Amygdala (tissue), 56 donors: ENCODE measurements around the gene STAP2.

Source experiments
- DNase-seq, 56 donors: peaks; one replicate each; lab custom pipeline; 2025; lab: John Stamatoyannopoulos, UW

STAP2 gene, protein sequence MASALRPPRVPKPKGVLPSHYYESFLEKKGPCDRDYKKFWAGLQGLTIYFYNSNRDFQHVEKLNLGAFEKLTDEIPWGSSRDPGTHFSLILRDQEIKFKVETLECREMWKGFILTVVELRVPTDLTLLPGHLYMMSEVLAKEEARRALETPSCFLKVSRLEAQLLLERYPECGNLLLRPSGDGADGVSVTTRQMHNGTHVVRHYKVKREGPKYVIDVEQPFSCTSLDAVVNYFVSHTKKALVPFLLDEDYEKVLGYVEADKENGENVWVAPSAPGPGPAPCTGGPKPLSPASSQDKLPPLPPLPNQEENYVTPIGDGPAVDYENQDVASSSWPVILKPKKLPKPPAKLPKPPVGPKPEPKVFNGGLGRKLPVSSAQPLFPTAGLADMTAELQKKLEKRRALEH

DNA sequence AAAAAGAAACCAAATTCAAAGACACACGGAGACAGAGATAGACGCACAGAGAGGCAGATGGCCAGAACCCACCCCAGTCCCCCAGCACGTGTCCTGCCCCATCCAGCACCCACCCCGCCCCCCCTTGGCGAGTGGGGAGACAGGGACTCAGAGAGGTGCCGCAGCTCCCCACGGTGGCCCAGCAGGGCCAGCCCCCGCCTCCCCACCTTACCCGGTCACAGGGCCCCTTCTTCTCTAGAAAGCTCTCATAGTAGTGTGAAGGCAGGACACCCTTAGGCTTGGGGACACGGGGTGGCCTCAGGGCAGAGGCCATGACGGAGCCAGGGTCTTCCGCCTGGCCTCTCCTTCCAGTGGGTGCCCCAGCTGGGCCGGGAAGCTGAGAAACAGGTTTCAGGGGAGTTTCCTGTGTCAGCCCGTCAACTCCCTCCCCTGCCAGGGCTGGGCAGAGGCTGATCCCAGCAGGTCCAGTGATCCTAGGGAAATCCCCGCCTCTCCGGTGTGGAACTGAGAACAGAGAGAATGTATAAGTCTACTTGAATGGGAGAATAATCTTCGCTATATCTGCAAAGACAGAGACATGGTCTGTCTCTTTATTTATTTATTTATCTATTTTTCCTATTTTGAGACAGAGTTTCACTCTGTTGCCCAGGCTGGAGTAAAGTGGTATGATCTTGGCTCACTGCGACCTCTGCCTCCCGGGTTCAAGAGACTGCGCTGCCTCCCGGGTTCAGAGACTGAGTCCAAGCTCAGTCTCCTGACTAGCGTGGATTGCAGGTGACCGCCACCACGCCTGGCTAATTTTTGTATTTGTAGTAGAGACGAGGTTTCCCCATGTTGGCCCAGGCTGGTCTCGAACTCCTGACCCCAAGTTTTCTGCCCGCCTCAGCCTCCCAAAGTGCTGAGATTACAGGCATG, at the start of gene STAP2:
Gene STAP2, minus strand, starts transcription at position 387 of the 915 bp plus-strand sequence. Its CDS starts 74 bp downstream, at position 313.
- DNase-seq: no peak

DNA sequence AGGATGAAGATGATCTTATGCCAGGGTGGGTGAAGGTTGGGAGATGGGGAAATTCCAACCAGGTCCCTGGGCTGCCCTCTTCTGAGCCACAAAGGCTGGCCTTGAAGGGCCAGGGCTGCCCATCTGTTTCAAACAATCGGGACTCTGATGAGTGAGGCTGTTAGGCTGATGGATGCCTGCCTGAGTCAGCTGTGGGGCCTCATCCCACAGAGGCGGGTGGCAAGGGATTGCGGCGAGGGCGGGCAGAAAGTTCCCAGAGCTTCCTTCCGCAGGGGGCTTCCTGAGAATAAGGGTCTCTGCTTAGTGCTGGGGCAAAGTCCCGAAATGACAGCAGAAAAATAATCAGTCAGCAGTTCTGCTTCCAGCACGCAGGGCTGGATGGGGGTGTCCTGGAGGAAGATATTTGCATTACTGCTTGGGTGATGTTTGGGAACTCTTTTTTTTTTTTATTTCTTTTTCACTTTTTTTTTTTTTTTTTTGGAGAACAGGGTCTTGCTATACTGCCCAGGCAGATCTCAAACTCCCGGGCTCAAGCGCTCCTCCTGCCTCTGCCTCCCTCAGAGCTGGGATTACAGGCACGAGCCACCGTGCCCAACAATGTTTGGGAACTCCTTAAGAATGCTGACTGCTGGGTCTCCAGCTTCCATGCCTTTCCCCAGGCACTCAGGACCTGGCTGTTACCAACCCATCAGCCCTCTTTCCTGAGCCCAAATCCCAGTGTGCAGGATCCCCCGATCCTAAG, 47.6 kb upstream of the STAP2 start:
- peak in 34 of 56 donors; percentile 21 to 76 (median 44) for DNase-seq

DNA sequence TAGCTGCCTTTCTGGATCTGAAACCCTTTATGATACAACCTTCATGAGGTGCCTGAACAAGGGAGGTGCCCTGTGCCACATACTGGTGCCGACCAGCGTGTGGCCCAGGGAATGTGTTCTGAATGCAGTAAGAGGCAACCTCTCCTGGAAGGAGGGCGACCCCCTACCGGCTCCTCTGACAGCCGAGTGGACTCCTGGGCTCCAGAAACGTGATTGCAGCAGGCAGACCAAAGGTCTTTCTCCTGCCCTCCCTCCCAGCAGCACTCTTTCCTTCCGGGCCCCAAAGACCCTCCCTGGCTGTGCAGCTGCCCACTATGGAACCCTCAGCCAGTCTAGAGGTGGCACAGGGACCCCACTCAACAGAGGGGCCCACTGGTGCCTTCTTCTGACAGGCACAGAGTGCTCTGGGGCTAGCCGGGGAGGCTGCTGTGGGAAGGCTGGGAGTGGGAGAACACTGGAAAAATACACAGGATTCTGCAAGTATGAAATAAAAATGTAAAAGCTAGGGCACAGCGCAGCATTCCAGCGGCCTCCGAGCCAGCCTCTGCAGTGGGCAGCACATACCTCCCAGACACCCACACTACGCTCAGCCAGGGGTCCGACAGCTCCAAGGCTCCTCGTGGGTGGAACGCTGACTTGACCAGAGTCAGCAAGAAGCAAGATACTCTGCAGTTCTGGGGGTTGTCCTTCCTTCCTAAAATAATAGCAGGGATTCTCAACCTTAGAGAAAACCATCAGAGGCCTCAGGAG, 46.8 kb upstream of the STAP2 start:
- DNase-seq: no peak

GRCh38 chr19:4380254-4380727, 41.7 kb upstream of the STAP2 start:
- no peak for DNase-seq

DNA sequence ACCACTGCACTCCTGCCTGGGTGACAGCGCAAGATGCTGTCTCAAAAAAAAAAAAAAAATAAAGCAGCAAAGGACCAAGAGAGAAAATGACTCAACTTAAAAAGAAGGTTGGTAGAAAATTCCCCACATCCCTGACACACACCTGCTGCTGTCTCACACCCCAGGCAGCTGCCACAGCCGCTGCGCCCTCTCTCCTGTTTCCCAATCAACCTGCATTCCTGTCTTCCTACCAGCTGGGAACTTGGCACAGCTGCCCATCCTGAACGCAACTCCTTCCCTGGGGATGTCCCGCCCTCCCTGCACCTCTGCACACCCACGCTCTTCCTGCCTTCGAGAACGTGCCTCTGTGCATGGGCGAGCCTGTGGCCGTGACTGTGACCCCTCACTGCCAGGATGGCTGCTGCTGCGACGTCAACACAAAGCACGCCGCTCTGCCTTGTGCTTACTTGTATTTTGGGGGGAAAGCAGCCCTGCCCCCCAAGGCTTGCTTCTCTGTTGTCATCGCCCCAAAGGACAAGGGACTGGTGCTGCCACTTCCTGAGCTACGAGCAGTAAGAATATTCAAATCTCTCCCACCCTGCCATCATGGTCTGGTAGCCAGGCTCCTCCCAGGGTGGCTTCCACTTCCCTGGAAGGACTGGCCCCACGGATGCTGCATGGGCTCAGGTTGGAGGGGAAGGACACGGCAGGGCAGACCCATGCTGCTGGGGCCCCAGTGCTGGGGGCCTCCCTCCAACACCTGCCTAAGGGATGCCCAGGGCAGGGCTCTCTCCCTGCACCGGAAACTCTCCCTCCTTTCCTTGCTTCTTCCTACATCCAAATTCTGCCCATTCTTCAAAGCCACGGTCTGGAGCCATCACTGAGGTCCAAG, 41.0 kb upstream of the STAP2 start:
- DNase-seq: no peak

DNA sequence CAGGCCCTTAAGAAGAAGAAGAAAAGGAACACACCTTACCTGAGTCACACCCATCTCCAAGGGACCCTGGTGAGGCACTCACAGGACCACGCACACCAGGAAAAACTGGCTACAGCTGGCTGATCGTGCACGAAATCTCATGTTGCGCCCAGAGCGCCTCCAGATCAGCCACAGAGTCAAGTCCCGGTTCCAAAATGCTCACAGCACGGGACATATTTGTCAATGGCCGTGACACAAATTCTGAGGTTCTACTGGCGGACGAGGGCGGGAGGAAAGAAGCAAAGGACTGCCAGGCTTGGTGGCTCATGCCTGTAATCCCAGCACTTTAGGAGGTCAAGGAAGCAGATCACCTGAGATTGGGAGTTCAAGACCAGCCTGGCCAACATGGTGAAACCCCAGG, 40.3 kb upstream of the STAP2 start:
- DNase-seq: no peak

DNA sequence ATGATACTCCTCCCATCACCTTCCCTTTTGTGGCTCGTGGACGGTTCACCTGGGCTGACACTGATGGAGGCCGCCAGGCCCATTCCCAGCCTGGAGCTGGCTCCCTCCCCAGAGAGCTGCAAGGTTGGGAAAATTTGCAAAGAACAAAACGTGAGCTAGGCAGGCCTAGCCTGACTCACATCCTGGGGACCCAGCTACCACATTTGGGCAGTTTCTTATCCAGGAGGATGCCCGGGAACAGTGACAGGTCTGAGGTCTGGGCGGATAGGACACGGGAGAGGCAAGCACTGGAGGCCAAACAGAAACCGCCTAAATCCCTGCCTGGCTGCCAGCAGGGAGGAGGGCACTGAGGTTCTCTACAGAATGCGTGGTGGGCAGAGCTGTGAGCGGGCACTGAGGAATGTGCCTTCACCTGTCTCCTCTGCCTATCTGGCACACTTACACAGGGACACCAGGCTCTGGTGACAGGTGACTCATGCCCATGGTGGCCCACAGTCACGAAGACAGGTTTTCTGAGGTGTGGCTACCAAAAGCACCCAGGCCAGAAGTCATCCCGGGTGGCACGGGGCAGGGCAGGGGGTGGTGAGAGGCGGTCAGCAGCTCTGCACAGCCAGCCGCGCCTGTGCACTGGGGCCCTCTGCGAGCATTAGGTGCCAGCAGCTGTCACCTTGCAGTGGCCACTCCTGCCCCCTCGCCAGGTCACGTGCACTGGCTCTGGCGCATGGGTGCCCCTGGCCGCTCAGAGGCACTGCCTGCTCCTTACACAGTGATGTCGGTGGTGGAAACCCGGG, 38.6 kb upstream of the STAP2 start:
- no peak for DNase-seq

GRCh38 chr19:4376671-4376990, 38.0 kb upstream of the STAP2 start:
- DNase-seq: no peak

DNA sequence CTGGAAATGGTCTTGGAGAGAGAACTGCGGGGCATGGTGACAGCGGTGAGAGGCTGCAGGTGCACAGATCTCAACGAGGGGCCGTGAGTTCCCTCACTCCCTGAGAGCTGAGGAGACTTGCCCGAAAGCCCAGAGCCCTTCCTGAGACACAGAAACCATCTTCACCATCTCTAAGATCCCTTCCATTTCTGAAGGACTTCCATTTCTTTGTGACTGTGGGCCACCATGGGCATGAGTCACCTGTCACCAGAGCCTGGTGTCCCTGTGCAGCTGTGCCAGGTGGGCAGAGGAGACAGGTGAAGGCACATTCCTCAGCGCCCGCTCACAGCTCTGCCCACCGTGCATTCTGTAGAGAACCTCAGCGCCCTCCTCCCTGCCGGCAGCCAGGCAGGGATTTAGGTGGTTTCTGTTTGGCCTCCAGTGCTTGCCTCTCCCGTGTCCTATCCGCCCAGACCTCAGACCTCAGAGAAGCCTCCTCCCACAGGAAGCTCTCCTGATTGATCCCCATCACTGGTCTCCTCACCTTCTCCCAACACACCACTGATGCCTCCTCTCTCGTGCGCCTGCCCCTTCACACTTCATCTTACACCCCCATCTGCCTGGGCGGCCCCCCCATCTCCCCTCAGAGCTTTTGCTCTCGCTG, 37.5 kb upstream of the STAP2 start:
- no peak for DNase-seq

GRCh38 chr19:4375164-4376027, 36.8 kb upstream of the STAP2 start:
- peak in 23 of 56 donors; percentile 22 to 68 (median 47) for DNase-seq

GRCh38 chr19:4374498-4375163, 36.0 kb upstream of the STAP2 start:
- peak in 4 of 56 donors; percentile 45 to 61 (median 46) for DNase-seq

GRCh38 chr19:4373601-4374497, 35.2 kb upstream of the STAP2 start:
- peak in 47 of 56 donors; percentile 26 to 82 (median 59) for DNase-seq

GRCh38 chr19:4373013-4373367, 34.4 kb upstream of the STAP2 start:
- DNase-seq: no peak

GRCh38 chr19:4372165-4373012, 33.8 kb upstream of the STAP2 start:
- peak in 1 of 56 donors; percentile 20 for DNase-seq
